Measurements from ENCODE around the gene WASF2.

- TF ChIP-seq CTCF (IDR thresholded peaks at IDR 0.05) (no peak), POLR2A (IDR thresholded peaks at IDR 0.05) (no peak)
These were observed 15.4 kb upstream of the WASF2 start for GRCh38 chr1:27505420-27505680.

Data from Peyer's patch (tissue), 4 donors.